H1 (cell line): ENCODE measurements around the gene PDZRN4. TPM values are rescaled to one million over a fixed set of nuclear protein-coding genes. Genes with fewer than 3 reads are reported as not detected.

Experiments used
- CTCF ChIA-PET: fragments of 300-600 bp; sonication (Branson Sonifier 250); formaldehyde crosslinking; loops from one replicate; lab custom pipeline; 2021; ENCODE audit not compliant: partially characterized antibody; lab: Charles Lee
- POLR2A ChIA-PET: fragments of 300-600 bp; sonication (Branson Sonifier 250); formaldehyde crosslinking; loops from one replicate; lab custom pipeline; 2021; ENCODE audit warnings: inconsistent platforms; ENCODE audit not compliant: partially characterized antibody; lab: Charles Lee
- DNase-seq, 2 experiments: peaks; one replicate each; pipeline versions ENCODE4 v3.0.0 to v3.0.0-alpha.2; 2010 to 2022; ENCODE audit warnings: low spot score in 2 of 2, low read depth in 1 of 2, mixed read lengths in 1 of 2
- FAIRE-seq: peaks from 2 replicates; lab custom pipeline; 2011; peaks lifted over from hg19 to GRCh38; lab: Jason Lieb, UNC
- H2AFZ ChIP-seq: 2 replicates; pipeline ENCODE4 v1.8.1; 2012; ENCODE audit warnings: low read length, inconsistent platforms
- H2AK5ac ChIP-seq: 2 replicates; pipeline ENCODE4 v1.6.1; 2013; ENCODE audit warnings: low read depth, low read length
- H2BK120ac ChIP-seq: replicated peaks from 2 replicates; pipeline ENCODE3; 2013; ENCODE audit warnings: low read depth, low read length, inconsistent platforms
- H2BK12ac ChIP-seq: 2 replicates; pipeline ENCODE4 v1.6.1; 2013; ENCODE audit warnings: low read depth, low read length
- H2BK15ac ChIP-seq: 2 replicates; pipeline ENCODE4 v1.6.1; 2013; ENCODE audit warnings: low read length
- H2BK20ac ChIP-seq: 2 replicates; pipeline ENCODE4 v1.6.1; 2013; ENCODE audit warnings: low read length
- H2BK5ac ChIP-seq: 2 replicates; pipeline ENCODE4 v1.6.1; 2013; ENCODE audit warnings: low read depth, low read length
- H3K14ac ChIP-seq: 2 replicates; pipeline ENCODE4 v1.6.1; 2013; ENCODE audit warnings: inconsistent platforms; ENCODE audit not compliant: insufficient read length
- H3K18ac ChIP-seq: 2 replicates; pipeline ENCODE4 v1.6.1; 2013; ENCODE audit warnings: low read length; ENCODE audit errors: extremely low read depth
- H3K23ac ChIP-seq: 2 replicates; pipeline ENCODE4 v1.6.1; 2013; ENCODE audit warnings: inconsistent platforms; ENCODE audit not compliant: insufficient read length
- H3K23me2 ChIP-seq: 2 replicates; pipeline ENCODE4 v1.6.1; 2013; ENCODE audit warnings: low read depth, low read length
- H3K27ac ChIP-seq: 2 replicates; pipeline ENCODE4 v1.6.1; 2011; ENCODE audit warnings: low read depth, low read length, inconsistent platforms
- H3K27me3 ChIP-seq, 4 experiments: replicated peaks in 1 of 4; 1 replicate in 1 of 4; 2 replicates in 3 of 4; pipeline versions ENCODE4 v1.6.1 to v1.8.1; 2011 to 2013; ENCODE audit warnings: low read length in 3 of 4, mild to moderate bottlenecking in 3 of 4, inconsistent platforms in 2 of 4, mixed read lengths in 2 of 4, moderate library complexity in 1 of 4; ENCODE audit not compliant: control insufficient read depth in 3 of 4, insufficient read depth in 3 of 4; ENCODE audit errors: extremely low read depth in 1 of 4
- H3K36me3 ChIP-seq, 4 experiments: 2 replicates each; pipeline versions ENCODE4 v1.6.1 to v1.8.1; 2011 to 2013; ENCODE audit warnings: mild to moderate bottlenecking in 4 of 4, low read length in 3 of 4, moderate library complexity in 2 of 4, control low read depth in 1 of 4, inconsistent platforms in 1 of 4; ENCODE audit not compliant: insufficient read depth in 4 of 4, control insufficient read depth in 2 of 4
- H3K4ac ChIP-seq: replicated peaks from 2 replicates; pipeline ENCODE3; 2013; ENCODE audit warnings: low read length, low read depth, mixed read lengths, inconsistent platforms; ENCODE audit not compliant: insufficient read length
- H3K4me1 ChIP-seq, 4 experiments: replicated peaks in 1 of 4; 1 replicate in 1 of 4; 2 replicates in 3 of 4; pipeline versions ENCODE4 v1.6.1 to v1.8.1; 2011 to 2013; ENCODE audit warnings: low read length in 3 of 4, inconsistent platforms in 2 of 4, mixed read lengths in 1 of 4; ENCODE audit not compliant: insufficient read depth in 4 of 4, control insufficient read depth in 3 of 4
- H3K4me2 ChIP-seq, 2 experiments: 2 replicates each; pipeline versions ENCODE4 v1.6.1 to v1.8.1; 2011 to 2013; ENCODE audit warnings: low read depth in 2 of 2, low read length in 2 of 2, control low read depth in 1 of 2, inconsistent platforms in 1 of 2, mild to moderate bottlenecking in 1 of 2; ENCODE audit not compliant: insufficient read depth in 1 of 2
- H3K4me3 ChIP-seq, 4 experiments: fragments of 200-600, 300-600 bp in 1 of 4; sonication (generic), shearing (Covaris generic), sonication (Bioruptor Twin) in 1 of 4; 2 replicates each; pipeline versions ENCODE4 v1.5.1 to v1.8.1; 2011 to 2016; ENCODE audit warnings: low read length in 4 of 4, low read depth in 3 of 4, control low read depth in 2 of 4, inconsistent platforms in 2 of 4, mild to moderate bottlenecking in 2 of 4, mixed read lengths in 1 of 4, moderate library complexity in 1 of 4; ENCODE audit not compliant: insufficient read depth in 2 of 4; ENCODE audit errors: extremely low read depth in 1 of 4
- H3K56ac ChIP-seq: replicated peaks from 2 replicates; pipeline ENCODE3; 2013; ENCODE audit warnings: low read depth, mild to moderate bottlenecking, mixed read lengths, low read length, inconsistent platforms; ENCODE audit not compliant: insufficient read length
- H3K79me1 ChIP-seq: 2 replicates; pipeline ENCODE4 v1.6.1; 2013; ENCODE audit warnings: low read depth, low read length, control low read depth
- H3K79me2 ChIP-seq, 2 experiments: 2 replicates each; pipeline versions ENCODE4 v1.6.1 to v1.8.1; 2012 to 2013; ENCODE audit warnings: low read length in 2 of 2, mild to moderate bottlenecking in 2 of 2, inconsistent platforms in 1 of 2; ENCODE audit not compliant: insufficient read depth in 2 of 2, control insufficient read depth in 1 of 2
- H3K9ac ChIP-seq, 4 experiments: replicated peaks in 1 of 4; 1 replicate in 1 of 4; 2 replicates in 3 of 4; pipeline versions ENCODE4 v1.6.1 to v1.8.1; 2011 to 2013; ENCODE audit warnings: low read depth in 3 of 4, low read length in 3 of 4, control low read depth in 2 of 4, mild to moderate bottlenecking in 2 of 4, moderate library complexity in 2 of 4, inconsistent platforms in 1 of 4; ENCODE audit errors: extremely low read depth in 1 of 4
- H3K9me3 ChIP-seq, 2 experiments: 2 replicates each; pipeline versions ENCODE4 v1.6.1 to v1.8.1; 2012 to 2013; ENCODE audit warnings: mild to moderate bottlenecking in 2 of 2, moderate library complexity in 2 of 2, control low read depth in 1 of 2, inconsistent platforms in 1 of 2, low read depth in 1 of 2, low read length in 1 of 2, mixed read lengths in 1 of 2; ENCODE audit not compliant: insufficient read depth in 2 of 2
- H4K20me1 ChIP-seq, 2 experiments: replicated peaks in 1 of 2; 2 replicates each; pipeline versions ENCODE3 to v1.8.1; 2011 to 2013; ENCODE audit warnings: inconsistent platforms in 2 of 2, low read length in 2 of 2, mild to moderate bottlenecking in 1 of 2; ENCODE audit not compliant: insufficient read depth in 2 of 2, control insufficient read depth in 1 of 2
- H4K5ac ChIP-seq: 2 replicates; pipeline ENCODE4 v1.6.1; 2013; ENCODE audit warnings: low read length, low read depth, mixed read lengths, inconsistent platforms; ENCODE audit not compliant: insufficient read length
- H4K8ac ChIP-seq: 2 replicates; pipeline ENCODE4 v1.8.0; 2013; ENCODE audit warnings: mild to moderate bottlenecking, moderate library complexity, low read length, inconsistent platforms; ENCODE audit not compliant: insufficient read depth; ENCODE audit errors: extremely low read depth
- H4K91ac ChIP-seq: replicated peaks from 2 replicates; pipeline ENCODE3; 2013; ENCODE audit warnings: low read length, mixed read lengths, inconsistent platforms; ENCODE audit not compliant: insufficient read length
- RXRA ChIP-seq: IDR thresholded peaks from 2 replicates; pipeline ENCODE4 v1.6.1; 2011; ENCODE audit warnings: low read depth, mild to moderate bottlenecking, low read length, moderate library complexity; ENCODE audit not compliant: insufficient read depth
- TBP ChIP-seq: IDR thresholded peaks from 2 replicates; pipeline ENCODE4 v1.6.1; 2011; ENCODE audit warnings: low read depth, low read length, improper control_type of control experiment
- polyA plus RNA-seq, 7 experiments: library from polyadenylated mRNA; depleted of rRNA in 3 of 7; stranded (reverse) in 5 of 7; unstranded in 2 of 7; fragments of >200 nt in 5 of 7; fragments of 200-250 nt in 2 of 7; gene quantifications; 1 replicate in 5 of 7; 2 replicates in 1 of 7; 4 replicates in 1 of 7; pipeline versions ENCODE4 v1.2.1 to v1.2.3, GENCODE V29; 2011 to 2013; ENCODE audit warnings: missing spikeins in 2 of 7, mixed read lengths in 2 of 7
- total RNA-seq: library from RNA; stranded (reverse); fragmentation: NEBNext Ultra II Directional; extraction: Animal tissue kit (Norgen Biotek cat#: 25700); gene quantifications from 2 replicates; pipeline ENCODE4 v1.2.1, GENCODE V29; 2021

Gene PDZRN4
- total and polyA plus RNA-seq, 2 of the 8 experiments (the other 6 are each of a cell fraction or from before 2014, with no cell fraction given), result not detected

DNA sequence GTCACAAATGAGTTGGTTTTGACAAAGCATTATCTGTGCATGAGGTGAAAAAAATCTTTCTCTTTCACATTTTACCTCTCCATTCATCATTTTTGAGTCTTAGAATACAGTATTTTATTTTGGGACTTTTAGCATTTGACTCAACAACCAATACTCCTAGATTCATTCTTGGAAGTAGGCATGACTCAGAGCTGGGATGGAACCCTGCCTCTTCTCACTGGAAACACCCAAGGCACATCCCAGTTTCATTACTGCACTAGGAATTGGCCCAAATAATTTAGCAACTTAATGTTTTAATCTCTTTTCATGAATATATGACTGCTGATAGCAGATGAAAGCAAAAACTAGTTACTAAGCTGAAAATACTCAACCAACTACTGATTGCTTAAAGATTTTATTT, 3.3 kb upstream of the PDZRN4 start:
- Histone ChIP-seq H3K23ac (no peak overlapping the region), H4K91ac (no peak overlapping the region), H3K23me2 (peaks cover 9% of the 10 kb centered on the region), H2BK12ac (no peak overlapping the region), H3K4ac (no peak overlapping the region), H3K79me1 (no peaks in the 10 kb centered on the region), H4K8ac (no peak overlapping the region), H4K20me1 (no peaks in the 10 kb centered on the region), H2BK15ac (no peak overlapping the region), H2AK5ac (no peak overlapping the region), H2BK20ac (no peak overlapping the region), H3K14ac (no peak overlapping the region), H3K4me2 (no peak overlapping the region), H3K9me3 (no peaks in the 10 kb centered on the region), H3K4me1 (peaks cover 0 to 3% (median 0%) of the 10 kb centered on the region in 4 experiments; a peak in 3 of 7 replicates), H2AFZ (no peak overlapping the region), H4K5ac (no peak overlapping the region), H3K36me3 (no peaks in the 10 kb centered on the region), H3K79me2 (no peaks in the 10 kb centered on the region), H3K18ac (no peak overlapping the region), H3K27ac (no peak overlapping the region), H3K56ac (no peak overlapping the region), H2BK5ac (no peak overlapping the region), H3K9ac (no peak overlapping the region), H2BK120ac (no peak overlapping the region), H3K27me3 (peaks cover 24 to 30% (median 29%) of the 10 kb centered on the region in 4 experiments), H3K4me3 (no peak overlapping the region)
- FAIRE-seq (no peak), DNase-seq (no peak)
- POLR2A ChIA-PET, result no interaction called here
- CTCF ChIA-PET, result interaction anchor here (1.1 kb wide), 1 partner anchor 20 kb away, joined by 3 read pairs; no protein-coding TSS in a partner anchor
- TF ChIP-seq RXRA (no peak), TBP (no peak)
